Colonic mucosa (tissue), 4 donors: Measurements from ENCODE around the gene TRIM62. TPM values are rescaled to one million over a fixed set of nuclear protein-coding genes. Genes with fewer than 3 reads are reported as not detected.

Experiments used
- DNase-seq: peaks from one replicate; pipeline ENCODE4 v3.0.0-alpha.2; 2020
- H3K27ac ChIP-seq: fragments of 200-600 bp; one replicate; pipeline ENCODE4 v1.8.0; 2021
- H3K27me3 ChIP-seq: fragments of 200-600 bp; one replicate; pipeline ENCODE4 v1.8.0; 2021
- H3K36me3 ChIP-seq: fragments of 200-600 bp; one replicate; pipeline ENCODE4 v1.8.0; 2021
- H3K4me1 ChIP-seq: fragments of 200-600 bp; one replicate; pipeline ENCODE4 v1.8.0; 2021; ENCODE audit warnings: mild to moderate bottlenecking
- H3K4me3 ChIP-seq: fragments of 200-600 bp; one replicate; pipeline ENCODE4 v1.8.0; 2021
- H3K9ac ChIP-seq, 2 donors: one replicate each; pipeline ENCODE4 v1.7.0; 2013; ENCODE audit warnings: control low read depth in 2 of 2, low read depth in 2 of 2, low read length in 2 of 2
- H3K9me3 ChIP-seq: fragments of 200-600 bp; one replicate; pipeline ENCODE4 v1.8.0; 2021
- CTCF ChIP-seq: fragments of 200-600 bp; IDR thresholded peaks from one replicate; pipeline ENCODE4 v1.8.0; 2022; ENCODE audit warnings: antibody characterized with exemption, mild to moderate bottlenecking
- intact Hi-C: fragments of 100-400 bp; cut with DNase I; formaldehyde crosslinking; loops from one replicate; pipeline ENCODE4 v1.14.1; 2022
- total RNA-seq, 2 donors: library from RNA; stranded (reverse); fragmentation: NEBNext Ultra II Directional in 1 of 2; extraction: Animal tissue kit (Norgen Biotek cat#: 25700) in 1 of 2; gene quantifications; one replicate each; pipeline ENCODE4 v1.2.1, GENCODE V29; 2021
- donor health status: healthy.
- donor health status: DM: no; HTN: no; CAD: no.
- donor health status: DM: no; HTN: no; CAD: no.

Gene TRIM62
- total RNA-seq, 2 donors from 2014 or later: 4.9 to 6.2 TPM

- no peak overlapping the region for H3K27ac ChIP-seq
- TF ChIP-seq CTCF: no peak
- H3K9me3 ChIP-seq: no peaks in the 10 kb centered on the region
- no peaks in the 10 kb centered on the region for H3K27me3 ChIP-seq
- H3K9ac ChIP-seq: no peak overlapping the region
- H3K4me1 ChIP-seq: no peaks in the 10 kb centered on the region
- no peaks in the 10 kb centered on the region for H3K36me3 ChIP-seq
- intact Hi-C loops: no loop called here
- H3K4me3 ChIP-seq: no peak overlapping the region
- DNase-seq: no peak
Measured at GRCh38 chr1:33206340-33206739, 24.5 kb upstream of the TRIM62 start.

GRCh38 chr1:33195556-33195955 is 13.7 kb upstream of the TRIM62 start:
- Histone ChIP-seq H3K36me3 (no peaks in the 10 kb centered on the region), H3K9ac (no peak overlapping the region), H3K27me3 (no peaks in the 10 kb centered on the region), H3K4me3 (no peak overlapping the region), H3K27ac (no peak overlapping the region), H3K4me1 (no peaks in the 10 kb centered on the region), H3K9me3 (no peaks in the 10 kb centered on the region)
- TF ChIP-seq CTCF: no peak
- DNase-seq: no peak
- intact Hi-C loops: no loop called here

GRCh38 chr1:33191731-33192275 is 10.0 kb upstream of the TRIM62 start:
- H3K4me1 ChIP-seq: no peaks in the 10 kb centered on the region

GRCh38 chr1:33190701-33191100 is 8.9 kb upstream of the TRIM62 start:
- DNase-seq: no peak
- Histone ChIP-seq H3K9ac (no peak overlapping the region), H3K36me3 (no peaks in the 10 kb centered on the region), H3K4me3 (no peak overlapping the region), H3K4me1 (no peaks in the 10 kb centered on the region), H3K27ac (no peak overlapping the region), H3K9me3 (no peaks in the 10 kb centered on the region), H3K27me3 (no peaks in the 10 kb centered on the region)
- intact Hi-C loops: no loop called here
- TF ChIP-seq CTCF: no peak

More at GRCh38 chr1:33191731-33192275, 10.0 kb upstream of the TRIM62 start:
- no peak overlapping the region for H3K4me3 ChIP-seq
- no peak for DNase-seq
- no peaks in the 10 kb centered on the region for H3K27me3 ChIP-seq
- no peak overlapping the region for H3K27ac ChIP-seq
- no peaks in the 10 kb centered on the region for H3K36me3 ChIP-seq
- TF ChIP-seq CTCF: no peak
- intact Hi-C loops: no loop called here
- no peak overlapping the region for H3K9ac ChIP-seq
- no peaks in the 10 kb centered on the region for H3K9me3 ChIP-seq

DNA sequence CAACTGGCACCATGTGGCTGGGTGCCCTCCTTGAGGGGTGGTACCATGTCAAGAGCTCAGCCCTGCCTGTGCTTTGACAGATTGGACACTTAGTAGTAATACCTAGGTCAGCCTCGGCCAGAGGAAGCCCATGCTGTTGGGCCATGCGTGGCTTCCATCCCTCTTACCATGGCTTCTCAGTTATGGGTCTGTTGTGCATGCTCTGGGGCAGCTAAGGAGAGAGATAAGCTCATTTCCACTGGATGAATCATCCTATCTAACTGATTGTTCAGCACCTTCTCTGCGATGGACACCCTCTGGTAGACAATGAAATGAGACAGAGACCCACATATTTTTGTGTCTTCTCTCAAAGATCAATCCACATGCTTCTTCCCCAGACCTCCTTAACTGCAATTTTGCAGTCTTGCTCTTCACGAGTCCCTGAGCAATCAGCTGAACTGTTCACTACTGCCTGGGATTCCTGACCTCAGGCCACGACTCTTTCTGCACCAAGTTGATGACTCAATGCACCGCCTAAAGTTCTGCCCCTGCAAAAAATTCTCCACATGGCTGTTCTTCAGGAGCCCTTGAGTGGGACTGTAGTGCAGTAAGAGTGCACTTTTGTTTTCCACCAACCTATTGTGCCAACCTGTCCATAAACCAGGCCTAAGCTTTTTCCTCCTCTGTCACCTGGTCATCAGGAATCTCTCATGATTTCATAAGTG is 6.9 kb upstream of the TRIM62 start:
- no peak for DNase-seq
- H3K27me3 ChIP-seq: no peaks in the 10 kb centered on the region
- H3K9ac ChIP-seq: no peak overlapping the region
- no peaks in the 10 kb centered on the region for H3K9me3 ChIP-seq
- no peak overlapping the region for H3K27ac ChIP-seq
- intact Hi-C loops: no loop called here
- H3K4me3 ChIP-seq: no peak overlapping the region
- no peak for TF ChIP-seq CTCF
- H3K4me1 ChIP-seq: no peaks in the 10 kb centered on the region
- H3K36me3 ChIP-seq: no peaks in the 10 kb centered on the region
